GM13977 (cell line): Measurements from ENCODE around the gene ZFHX3.

Experiments
- DNase-seq: peaks from one replicate; pipeline ENCODE4 v3.0.0; 2012; ENCODE audit warnings: low spot score
- in situ Hi-C: fragments of 300-500 bp; cut with MboI; formaldehyde crosslinking; loops from one replicate; pipeline ENCODE4 v1.12.0; 2022; ENCODE audit warnings: low sequenced_read_pairs, low pct_unique_long_range_greater_than_20kb, mixed read lengths, inconsistent platforms; ENCODE audit not compliant: unreplicated experiment
- TF ChIP-seq, protein P1 (sequence below): IDR thresholded peaks from 2 replicates; pipeline ENCODE4 v1.5.1; 2012; ENCODE audit warnings: mild to moderate bottlenecking, control low read depth; ENCODE audit not compliant: insufficient read depth; ENCODE audit errors: extremely low read depth, missing control alignments

The ZFHX3 gene

GRCh38 chr16:73067671-73068540 lies 20.0 kb upstream of the ZFHX3 start:
- TF ChIP-seq, protein P1, sequence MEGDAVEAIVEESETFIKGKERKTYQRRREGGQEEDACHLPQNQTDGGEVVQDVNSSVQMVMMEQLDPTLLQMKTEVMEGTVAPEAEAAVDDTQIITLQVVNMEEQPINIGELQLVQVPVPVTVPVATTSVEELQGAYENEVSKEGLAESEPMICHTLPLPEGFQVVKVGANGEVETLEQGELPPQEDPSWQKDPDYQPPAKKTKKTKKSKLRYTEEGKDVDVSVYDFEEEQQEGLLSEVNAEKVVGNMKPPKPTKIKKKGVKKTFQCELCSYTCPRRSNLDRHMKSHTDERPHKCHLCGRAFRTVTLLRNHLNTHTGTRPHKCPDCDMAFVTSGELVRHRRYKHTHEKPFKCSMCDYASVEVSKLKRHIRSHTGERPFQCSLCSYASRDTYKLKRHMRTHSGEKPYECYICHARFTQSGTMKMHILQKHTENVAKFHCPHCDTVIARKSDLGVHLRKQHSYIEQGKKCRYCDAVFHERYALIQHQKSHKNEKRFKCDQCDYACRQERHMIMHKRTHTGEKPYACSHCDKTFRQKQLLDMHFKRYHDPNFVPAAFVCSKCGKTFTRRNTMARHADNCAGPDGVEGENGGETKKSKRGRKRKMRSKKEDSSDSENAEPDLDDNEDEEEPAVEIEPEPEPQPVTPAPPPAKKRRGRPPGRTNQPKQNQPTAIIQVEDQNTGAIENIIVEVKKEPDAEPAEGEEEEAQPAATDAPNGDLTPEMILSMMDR, result no peak
- DNase-seq, result no peak
- in situ Hi-C loops, result no loop called here

DNA sequence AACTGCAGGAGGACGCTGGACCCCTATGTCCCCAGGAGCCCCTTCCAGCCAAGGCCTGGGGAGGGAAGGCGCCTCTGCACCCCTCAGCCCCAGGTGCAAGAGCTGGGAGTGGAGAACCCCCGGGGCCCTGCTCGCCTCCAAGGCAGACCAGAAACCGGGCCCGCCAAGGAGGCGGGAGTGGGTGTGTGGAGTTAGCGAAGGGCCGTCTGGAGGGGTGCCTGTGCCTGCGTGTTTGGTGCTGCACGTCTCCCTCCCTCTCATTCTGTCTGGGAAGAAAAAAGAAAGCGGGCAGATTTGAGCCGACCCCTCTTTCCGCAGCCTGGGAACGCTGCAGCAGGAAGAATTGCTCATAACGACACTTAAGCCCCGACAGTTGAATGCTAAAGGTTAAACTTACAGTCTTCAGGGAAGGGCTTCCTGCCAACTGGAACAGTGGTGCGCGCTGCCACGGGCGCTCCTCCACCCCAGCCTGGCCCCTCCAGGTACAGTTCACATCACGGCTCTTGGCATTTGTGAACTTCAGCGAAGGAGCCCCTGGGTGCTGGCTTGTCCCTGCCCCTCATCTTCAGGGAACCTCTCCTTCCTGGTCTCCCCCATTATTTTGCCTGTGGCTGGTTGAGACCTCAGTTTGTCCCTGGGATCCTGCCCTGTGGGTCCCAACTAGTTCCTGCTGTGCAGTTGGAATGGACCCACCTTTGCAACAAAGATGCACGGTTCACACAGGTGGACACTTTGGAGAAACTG lies 19.2 kb upstream of the ZFHX3 start:
- DNase-seq, result no peak
- in situ Hi-C loops, result no loop called here
- TF ChIP-seq, protein P1, result no peak

- no peak for DNase-seq
- in situ Hi-C loops, result no loop called here
- TF ChIP-seq, protein P1, result peak; percentile 6
Observed at GRCh38 chr16:73066331-73066926, 18.5 kb upstream of the ZFHX3 start.

- TF ChIP-seq, protein P1, result no peak
- DNase-seq, result no peak
- in situ Hi-C loops, result no loop called here
Observed at GRCh38 chr16:73065632-73066330, 17.9 kb upstream of the ZFHX3 start.

GRCh38 chr16:73064994-73065545 lies 17.1 kb upstream of the ZFHX3 start:
- DNase-seq, result no peak
- in situ Hi-C loops, result no loop called here
- TF ChIP-seq, protein P1, result no peak
